ENCODE results near the gene TMEM208. TPM values are rescaled to one million over a fixed set of nuclear protein-coding genes. Genes with fewer than 3 reads are reported as not detected.
A peak's percentile ranks its signal among the peaks of the same experiment; 100 is the strongest.

The TMEM208 gene
- polyA plus RNA-seq, 3 donors = 45.4 to 130 (median 117) TPM

- Histone ChIP-seq H3K27me3 (ENCODE audit: control insufficient read depth in 2 of 2, insufficient read depth in 2 of 2, low read length in 2 of 2) (no peaks in the 10 kb centered on the region), H3K9me3 (replicated peaks in 1 of 2; ENCODE audit: control insufficient read depth in 1 of 2, insufficient read depth in 1 of 2, low read length in 2 of 2) (no peaks in the 10 kb centered on the region), H2AFZ (ENCODE audit: insufficient read depth, low read depth, low read length, poor library complexity, severe bottlenecking) (no peak overlapping the region), H3K27ac (ENCODE audit: low read depth in 1 of 2, low read length in 2 of 2) (no peak overlapping the region), H3K9ac (ENCODE audit: insufficient read depth, low read length, poor library complexity, severe bottlenecking) (no peak overlapping the region), H3K79me2 (ENCODE audit: insufficient read depth, low read length) (no peaks in the 10 kb centered on the region), H3K36me3 (replicated peaks in 1 of 2; ENCODE audit: control insufficient read depth in 1 of 2, insufficient read depth in 2 of 2, low read length in 2 of 2) (peaks cover 43 to 60% of the 10 kb centered on the region in 2 donors), H3K4me3 (replicated peaks in 1 of 3; ENCODE audit: low read depth in 2 of 3, low read length in 3 of 3) (no peak overlapping the region), H4K20me1 (ENCODE audit: insufficient read depth, low read length) (peaks cover 9% of the 10 kb centered on the region), H3K4me1 (ENCODE audit: control insufficient read depth in 1 of 2, insufficient read depth in 2 of 2, low read length in 2 of 2) (no peaks in the 10 kb centered on the region), H3K4me2 (replicated peaks; ENCODE audit: extremely low read depth, low read length, poor library complexity, severe bottlenecking) (no peak overlapping the region)
- TF ChIP-seq CTCF (IDR thresholded peaks at IDR 0.05) = no peak
- Mint-ChIP-seq H3K9me3 (peaks cover 0 to 2% (median 0%) of the 10 kb centered on the region in 7 donors), H3K27ac (peak overlapping the region in 1 of 7 donors; percentile 10), H3K4me1 (peaks cover 2% of the 10 kb centered on the region), H3K4me3 (no peak overlapping the region), H3K36me3 (peaks cover 38 to 65% of the 10 kb centered on the region in 2 donors), H3K27me3 (ENCODE audit: low read depth in 3 of 3) (peaks cover 0 to 5% (median 1%) of the 10 kb centered on the region in 3 donors)
- no peak for DNase-seq
- intact Hi-C loops (cut with micrococcal nuclease) = no loop called here
- 94% methylated on average over 3 of the region's 4 CpGs for WGBS (ENCODE audit: insufficient coverage)
These were observed 22.9 kb upstream of the TMEM208 start for GRCh38 chr16:67204076-67204475.

GRCh38 chr16:67206129-67206837 is 20.6 kb upstream of the TMEM208 start:
- Mint-ChIP-seq H3K4me3 (no peak overlapping the region), H3K36me3 (peaks cover 30 to 53% of the 10 kb centered on the region in 2 donors), H3K27ac (peak overlapping the region in 1 of 7 donors; percentile 42), H3K4me1 (no peaks in the 10 kb centered on the region), H3K27me3 (ENCODE audit: low read depth in 3 of 3) (peaks cover 0 to 6% (median 3%) of the 10 kb centered on the region in 3 donors), H3K9me3 (peaks cover 0 to 2% (median 0%) of the 10 kb centered on the region in 7 donors)
- Histone ChIP-seq H3K4me2 (replicated peaks; ENCODE audit: extremely low read depth, low read length, poor library complexity, severe bottlenecking) (no peak overlapping the region), H3K36me3 (replicated peaks in 1 of 2; ENCODE audit: control insufficient read depth in 1 of 2, insufficient read depth in 2 of 2, low read length in 2 of 2) (peaks cover 33 to 47% of the 10 kb centered on the region in 2 donors), H3K27me3 (ENCODE audit: control insufficient read depth in 2 of 2, insufficient read depth in 2 of 2, low read length in 2 of 2) (no peaks in the 10 kb centered on the region), H3K9me3 (replicated peaks in 1 of 2; ENCODE audit: control insufficient read depth in 1 of 2, insufficient read depth in 1 of 2, low read length in 2 of 2) (no peaks in the 10 kb centered on the region), H3K27ac (ENCODE audit: low read depth in 1 of 2, low read length in 2 of 2) (no peak overlapping the region), H3K4me3 (replicated peaks in 1 of 3; ENCODE audit: low read depth in 2 of 3, low read length in 3 of 3) (no peak overlapping the region), H2AFZ (ENCODE audit: insufficient read depth, low read depth, low read length, poor library complexity, severe bottlenecking) (no peak overlapping the region), H3K79me2 (ENCODE audit: insufficient read depth, low read length) (no peaks in the 10 kb centered on the region), H4K20me1 (ENCODE audit: insufficient read depth, low read length) (peaks cover 3% of the 10 kb centered on the region), H3K4me1 (ENCODE audit: control insufficient read depth in 1 of 2, insufficient read depth in 2 of 2, low read length in 2 of 2) (no peaks in the 10 kb centered on the region), H3K9ac (ENCODE audit: insufficient read depth, low read length, poor library complexity, severe bottlenecking) (no peak overlapping the region)
- no peak for TF ChIP-seq CTCF (IDR thresholded peaks at IDR 0.05)
- DNase-seq = no peak
- intact Hi-C loops (cut with micrococcal nuclease) = no loop called here
- over 99% methylated on average over 8 of the region's 8 CpGs for WGBS (ENCODE audit: insufficient coverage)

Data from CD14-positive monocyte (primary cell).